GDM1 (cell line): ENCODE results near the gene MAP1LC3C.
"Not testable (repeated sequence)": the region's sequence is repeated elsewhere in the genome, so short reads cannot be mapped to it uniquely, and the experiment has no call there.

Source experiments
- DNase-seq: peaks from one replicate; lab custom pipeline; 2025; lab: John Stamatoyannopoulos, UW

The MAP1LC3C gene

GRCh38 chr1:241992734-241993133 is 6.2 kb downstream of the MAP1LC3C start:
- DNase-seq: no peak

GRCh38 chr1:241990040-241990439 is 8.9 kb downstream of the MAP1LC3C start:
- DNase-seq: no peak

DNA sequence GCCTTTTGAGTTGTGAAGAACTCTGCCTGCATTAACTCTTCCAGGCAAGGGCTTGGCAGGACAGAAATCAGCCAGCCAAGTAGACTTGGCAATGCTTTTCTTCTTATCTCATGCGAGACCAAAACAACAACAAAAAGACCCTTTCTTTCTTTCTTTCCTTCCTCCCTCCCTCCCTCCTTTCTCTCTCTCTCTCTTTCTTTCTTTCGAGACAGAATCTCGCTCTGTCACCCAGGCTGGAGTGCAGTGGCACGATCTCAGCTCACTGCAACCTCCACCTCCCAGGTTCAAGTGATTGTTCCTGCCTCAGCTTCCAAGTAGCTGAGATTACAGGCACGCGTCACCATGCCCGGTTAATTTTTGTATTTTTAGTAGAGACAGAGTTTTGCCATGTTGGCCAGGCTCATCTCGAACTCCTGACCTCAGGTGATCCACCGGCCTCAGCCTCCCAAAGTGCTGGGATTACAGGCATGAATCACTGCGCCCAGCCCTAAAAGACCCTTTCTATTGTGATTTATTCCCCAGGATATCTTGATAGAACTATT is 10.4 kb downstream of the MAP1LC3C start:
- not testable (repeated sequence) for DNase-seq

DNA sequence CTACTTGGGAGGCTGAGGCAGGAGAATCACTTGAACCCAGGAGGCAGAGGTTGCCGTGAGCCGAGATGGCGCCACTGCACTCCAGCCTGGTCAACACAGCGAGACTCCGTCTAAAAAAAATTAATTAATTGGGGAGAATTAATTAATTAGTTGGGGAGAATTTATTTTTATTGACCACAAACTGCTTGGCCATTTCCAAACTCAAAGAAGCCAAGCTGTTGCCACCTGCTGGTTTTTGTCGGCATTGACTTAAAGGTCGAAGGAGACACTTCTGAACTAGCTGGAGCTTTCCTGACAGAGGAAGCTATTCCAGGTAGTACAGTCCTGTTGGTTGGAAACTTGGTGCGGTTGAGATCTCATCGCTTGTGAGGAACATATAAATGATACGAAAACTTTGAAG is 13.1 kb downstream of the MAP1LC3C start:
- no peak for DNase-seq

GRCh38 chr1:241979926-241980325 is 19.0 kb downstream of the MAP1LC3C start:
- DNase-seq: no peak

DNA sequence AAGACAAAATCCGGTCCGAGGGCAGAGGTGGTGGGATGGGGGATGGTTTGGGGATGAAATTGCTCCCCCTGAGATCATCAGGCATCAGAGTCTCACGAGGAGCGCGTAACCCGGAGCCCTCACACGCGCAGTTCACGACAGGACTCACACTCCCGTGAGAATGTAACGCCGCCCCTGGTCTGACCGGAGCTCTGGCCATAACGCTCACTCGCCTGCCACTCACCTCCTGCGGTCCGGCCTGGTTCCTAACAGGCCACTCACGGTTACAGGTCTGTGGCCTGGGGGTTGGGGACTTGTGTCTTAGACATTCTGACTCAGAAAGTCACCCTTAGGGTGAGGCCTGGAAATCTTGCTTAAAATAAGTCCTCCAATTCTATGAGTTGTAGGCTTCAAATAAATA is 19.8 kb downstream of the MAP1LC3C start:
- no peak for DNase-seq

DNA sequence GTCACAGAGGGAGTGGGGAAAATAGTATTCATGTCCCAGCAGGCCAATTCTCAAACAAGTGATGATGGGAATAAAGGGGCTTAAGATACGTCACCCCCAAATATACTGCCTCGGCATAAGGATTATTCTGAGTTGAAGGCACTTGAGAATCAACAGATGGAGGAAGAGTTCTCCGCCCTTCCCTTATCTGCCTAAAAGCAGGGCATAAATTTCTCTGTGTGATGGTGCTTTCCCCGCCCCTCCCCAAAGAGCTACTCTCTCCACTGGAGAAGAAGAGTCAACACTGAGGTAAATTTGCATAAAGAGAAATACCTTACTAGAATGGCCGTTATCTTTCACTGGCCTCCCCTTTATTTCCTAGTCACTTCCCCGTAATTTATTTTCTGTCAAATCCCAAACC is 22.7 kb downstream of the MAP1LC3C start:
- DNase-seq: no peak

- DNase-seq: no peak
Observed at GRCh38 chr1:241972703-241973369, 26.1 kb downstream of the MAP1LC3C start.

GRCh38 chr1:241968611-241969010 is 30.3 kb downstream of the MAP1LC3C start:
- no peak for DNase-seq

DNA sequence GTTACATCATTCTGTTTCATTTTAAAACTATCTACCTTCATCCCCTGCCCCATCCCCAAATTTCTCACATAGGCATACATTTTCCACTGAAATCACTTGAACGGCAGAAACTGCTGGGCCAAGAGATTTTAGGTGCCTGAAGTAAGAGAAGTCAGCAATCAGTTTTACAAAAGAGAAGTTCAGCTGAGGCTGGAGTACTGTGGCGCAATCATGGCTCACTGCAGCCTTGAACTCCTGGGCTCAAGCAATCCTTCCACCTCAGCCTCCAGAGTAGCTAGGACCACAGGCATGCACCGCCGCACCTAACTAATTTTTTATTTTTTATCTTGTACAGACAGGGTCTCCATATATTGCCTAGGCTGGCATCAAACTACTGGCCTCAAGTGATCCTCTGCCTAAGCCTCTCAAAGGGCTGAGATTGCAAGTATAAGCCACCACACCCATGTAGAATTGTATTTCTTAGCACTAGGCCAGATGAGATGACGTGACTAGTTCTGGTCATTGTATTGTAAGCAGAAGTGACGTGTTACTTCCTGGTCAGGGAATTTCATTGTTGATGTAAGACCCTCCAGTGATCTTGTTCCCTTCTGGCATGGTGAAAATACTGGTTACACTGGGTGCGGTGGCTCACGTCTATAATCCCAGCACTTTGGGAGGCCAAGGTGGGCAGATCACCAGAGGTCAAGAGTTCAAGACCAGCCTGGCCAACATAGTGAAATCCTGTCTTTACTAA is 34.2 kb downstream of the MAP1LC3C start:
- no peak for DNase-seq

- DNase-seq: no peak
Observed at GRCh38 chr1:241963722-241964121, 35.2 kb downstream of the MAP1LC3C start.

- DNase-seq: no peak
Observed at GRCh38 chr1:241962153-241962552, 36.7 kb downstream of the MAP1LC3C start.

DNA sequence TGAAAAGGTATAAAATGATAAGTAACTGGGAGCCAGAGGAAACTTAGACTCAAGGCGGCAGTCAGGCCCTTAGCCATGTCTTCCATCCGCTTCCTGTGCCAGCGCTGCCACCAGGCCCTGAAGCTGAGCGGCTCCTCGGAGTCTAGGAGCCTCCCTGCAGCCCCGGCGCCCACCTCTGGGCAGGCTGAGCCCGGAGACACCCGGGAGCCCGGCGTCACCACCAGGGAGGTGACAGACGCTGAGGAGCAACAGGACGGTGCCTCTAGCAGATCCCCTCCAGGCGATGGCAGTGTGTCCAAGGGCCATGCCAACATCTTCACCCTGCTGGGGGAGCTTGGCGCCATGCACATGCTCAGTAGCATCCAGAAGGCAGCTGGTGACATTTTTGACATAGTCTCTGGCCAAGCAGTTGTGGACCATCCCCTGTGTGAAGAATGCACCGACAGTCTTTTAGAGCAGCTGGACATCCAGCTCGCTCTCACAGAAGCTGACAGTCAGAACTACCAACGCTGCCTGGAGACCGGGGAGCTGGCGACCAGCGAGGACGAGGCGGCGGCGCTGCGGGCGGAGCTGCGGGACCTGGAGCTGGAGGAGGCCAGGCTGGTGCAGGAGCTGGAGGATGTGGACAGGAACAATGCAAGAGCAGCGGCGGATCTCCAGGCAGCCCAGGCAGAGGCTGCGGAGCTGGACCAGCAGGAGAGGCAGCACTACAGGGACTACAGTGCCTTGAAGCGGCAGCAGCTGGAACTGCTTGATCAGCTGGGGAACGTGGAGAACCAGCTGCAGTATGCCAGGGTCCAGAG is 41.0 kb downstream of the MAP1LC3C start, which contains the start of gene BECN2:
Gene BECN2 (plus strand): TSS at position 76 of the 803 bp plus-strand sequence. CDS start 0 bp downstream, at position 76.
- no peak for DNase-seq

DNA sequence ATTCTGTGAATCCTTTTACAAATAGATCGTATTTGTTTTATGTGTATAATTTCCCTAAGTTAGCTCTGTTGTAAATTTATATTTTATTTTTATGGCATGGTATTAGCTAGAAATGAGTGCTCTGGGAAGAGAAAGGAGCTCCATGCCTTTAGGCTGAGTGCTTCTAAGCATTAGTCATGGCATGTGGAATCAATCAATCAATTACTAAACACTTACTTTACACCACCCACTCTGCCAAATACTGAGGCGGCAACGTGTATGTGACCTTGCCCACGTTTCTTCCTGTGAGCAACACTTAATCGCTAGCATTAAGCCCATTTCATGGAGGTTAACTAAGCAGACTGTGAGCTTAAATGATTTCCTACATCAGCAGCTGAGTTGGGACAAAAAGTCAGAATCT is 48.5 kb downstream of the MAP1LC3C start:
- no peak for DNase-seq

GRCh38 chr1:241947354-241947753 is 51.5 kb downstream of the MAP1LC3C start:
- no peak for DNase-seq
